ENCODE data around the gene STK31.
"Not testable (repeated sequence)": the region's sequence is repeated elsewhere in the genome, so short reads cannot be mapped to it uniquely, and the experiment has no call there.

The STK31 gene

DNA sequence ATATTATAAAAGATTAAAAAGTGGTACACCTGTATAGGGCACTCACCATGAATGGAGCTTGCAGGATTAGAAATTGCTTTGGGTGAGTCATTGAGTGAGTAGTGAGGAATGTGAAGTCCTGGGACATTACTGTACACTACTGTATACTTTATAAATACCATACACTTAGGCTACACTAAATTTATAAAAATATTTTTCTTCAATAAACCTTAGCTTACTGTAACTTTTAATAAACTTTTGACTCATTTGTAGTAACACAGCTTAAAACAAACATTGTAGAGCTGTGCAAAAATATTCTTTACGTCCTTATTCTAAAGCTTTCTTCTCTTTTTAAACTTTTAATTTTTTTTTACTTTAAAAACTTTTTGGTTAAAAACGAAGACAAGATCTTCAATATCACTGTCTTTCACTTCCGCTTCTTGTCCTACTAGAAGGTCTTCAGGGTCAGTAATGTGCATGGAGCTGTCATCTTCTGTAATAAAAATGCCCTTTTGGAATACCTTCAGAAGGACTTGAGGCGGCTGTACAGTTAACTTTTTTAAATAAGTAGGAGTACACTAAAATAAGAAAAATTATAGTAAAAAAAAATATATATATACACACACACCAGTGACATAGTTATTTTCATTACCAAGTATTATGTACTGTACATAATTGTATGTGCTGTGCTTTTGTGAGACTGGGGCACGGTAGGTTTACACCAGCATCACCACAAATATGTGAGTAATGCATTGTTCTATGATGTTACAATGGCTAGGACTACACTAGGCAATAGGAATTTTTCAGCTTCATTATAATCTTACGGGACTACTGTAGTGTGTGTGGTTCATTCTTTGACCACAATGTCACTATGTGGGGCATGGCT is 3.5 kb downstream of the STK31 start:
- no peak for DNase-seq (ENCODE audit: low read depth)
- TF ChIP-seq, protein P1, sequence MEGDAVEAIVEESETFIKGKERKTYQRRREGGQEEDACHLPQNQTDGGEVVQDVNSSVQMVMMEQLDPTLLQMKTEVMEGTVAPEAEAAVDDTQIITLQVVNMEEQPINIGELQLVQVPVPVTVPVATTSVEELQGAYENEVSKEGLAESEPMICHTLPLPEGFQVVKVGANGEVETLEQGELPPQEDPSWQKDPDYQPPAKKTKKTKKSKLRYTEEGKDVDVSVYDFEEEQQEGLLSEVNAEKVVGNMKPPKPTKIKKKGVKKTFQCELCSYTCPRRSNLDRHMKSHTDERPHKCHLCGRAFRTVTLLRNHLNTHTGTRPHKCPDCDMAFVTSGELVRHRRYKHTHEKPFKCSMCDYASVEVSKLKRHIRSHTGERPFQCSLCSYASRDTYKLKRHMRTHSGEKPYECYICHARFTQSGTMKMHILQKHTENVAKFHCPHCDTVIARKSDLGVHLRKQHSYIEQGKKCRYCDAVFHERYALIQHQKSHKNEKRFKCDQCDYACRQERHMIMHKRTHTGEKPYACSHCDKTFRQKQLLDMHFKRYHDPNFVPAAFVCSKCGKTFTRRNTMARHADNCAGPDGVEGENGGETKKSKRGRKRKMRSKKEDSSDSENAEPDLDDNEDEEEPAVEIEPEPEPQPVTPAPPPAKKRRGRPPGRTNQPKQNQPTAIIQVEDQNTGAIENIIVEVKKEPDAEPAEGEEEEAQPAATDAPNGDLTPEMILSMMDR (IDR thresholded peaks at IDR 0.05; ENCODE audit: insufficient read depth, low read depth, low read length, missing control alignments), result no peak
- H3K4me3 ChIP-seq (ENCODE audit: low read depth, low read length), result no peak overlapping the region

DNA sequence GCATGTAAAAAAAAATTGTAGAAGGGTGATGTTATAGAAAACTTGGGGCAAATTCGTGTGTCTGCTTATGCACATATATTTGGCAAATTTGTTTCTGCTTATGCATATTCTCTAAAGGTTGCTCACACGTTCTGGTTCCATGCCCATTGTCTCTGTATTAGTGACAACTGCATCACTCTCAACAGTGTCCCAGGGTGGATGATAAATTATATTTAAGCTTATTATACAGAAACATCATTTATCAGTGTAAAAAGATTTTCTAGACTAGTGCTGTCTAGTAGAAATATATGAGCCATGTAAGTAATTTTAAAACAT is 4.1 kb downstream of the STK31 start:
- TF ChIP-seq, protein P1 (IDR thresholded peaks at IDR 0.05; ENCODE audit: insufficient read depth, low read depth, low read length, missing control alignments), result no peak
- no peak for DNase-seq (ENCODE audit: low read depth)
- H3K4me3 ChIP-seq (ENCODE audit: low read depth, low read length), result no peak overlapping the region

DNA sequence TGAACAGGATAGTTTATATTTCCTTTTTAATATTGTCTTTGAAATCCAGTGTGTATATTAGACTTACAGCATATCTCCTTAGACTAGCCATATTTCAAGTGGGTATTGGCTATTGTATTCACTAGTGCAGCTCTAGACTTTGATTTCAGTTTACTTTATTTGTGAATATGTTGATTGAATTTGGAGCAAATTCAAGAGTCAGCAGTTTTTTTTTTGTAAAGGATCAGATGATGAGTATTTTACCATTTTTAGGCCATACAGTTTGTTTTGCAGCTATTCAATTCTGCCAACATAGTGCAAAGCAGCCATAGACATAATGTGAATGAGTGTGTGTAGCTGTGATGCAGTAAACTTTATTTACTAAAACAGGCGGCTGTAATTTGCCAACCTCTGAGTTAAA is 4.6 kb downstream of the STK31 start:
- no peak for DNase-seq (ENCODE audit: low read depth)
- H3K4me3 ChIP-seq (ENCODE audit: low read depth, low read length), result no peak overlapping the region
- TF ChIP-seq, protein P1 (IDR thresholded peaks at IDR 0.05; ENCODE audit: insufficient read depth, low read depth, low read length, missing control alignments), result no peak

DNA sequence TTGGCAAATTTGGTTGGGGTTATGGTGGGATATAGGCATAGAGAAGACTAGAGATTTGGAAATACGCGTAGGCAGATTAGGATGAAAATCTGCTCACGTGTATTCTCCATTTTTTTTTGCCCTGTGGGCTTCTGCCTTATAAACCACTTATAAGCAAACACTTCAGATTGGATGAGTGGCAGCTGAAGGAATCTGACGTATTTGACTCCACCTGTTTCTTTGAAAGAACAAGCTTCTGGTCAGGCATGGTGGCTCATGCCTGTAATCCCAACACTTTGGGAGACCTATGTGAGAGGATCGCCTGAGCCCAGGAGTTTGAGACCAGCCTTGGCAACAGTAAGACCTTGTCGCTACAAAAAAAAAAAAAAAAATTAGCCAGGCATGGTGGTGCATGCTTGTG is 5.1 kb downstream of the STK31 start:
- TF ChIP-seq, protein P1 (IDR thresholded peaks at IDR 0.05; ENCODE audit: insufficient read depth, low read depth, low read length, missing control alignments), result no peak
- DNase-seq (ENCODE audit: low read depth), result no peak
- no peak overlapping the region for H3K4me3 ChIP-seq (ENCODE audit: low read depth, low read length)

DNA sequence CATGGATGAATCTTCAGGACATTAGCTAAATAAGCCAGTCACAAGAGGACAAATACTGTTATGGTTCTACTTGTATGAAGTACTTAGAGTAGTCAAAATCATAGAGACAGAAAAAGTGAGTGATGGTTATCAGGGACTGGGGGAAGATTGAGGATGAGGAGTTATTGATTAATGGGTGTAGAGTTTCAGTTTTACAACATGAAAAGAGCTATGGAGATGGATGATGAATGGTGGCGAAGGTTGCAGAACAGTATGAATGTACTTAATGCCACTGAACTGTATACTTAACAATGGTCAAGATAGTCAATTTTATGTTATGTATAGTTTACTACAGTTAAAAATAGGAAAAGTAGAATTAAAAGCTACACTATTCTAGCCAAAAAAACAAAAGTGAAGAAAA is 7.8 kb downstream of the STK31 start:
- TF ChIP-seq, protein P1 (IDR thresholded peaks at IDR 0.05; ENCODE audit: insufficient read depth, low read depth, low read length, missing control alignments), result no peak
- H3K4me3 ChIP-seq (ENCODE audit: low read depth, low read length), result no peak overlapping the region

DNA sequence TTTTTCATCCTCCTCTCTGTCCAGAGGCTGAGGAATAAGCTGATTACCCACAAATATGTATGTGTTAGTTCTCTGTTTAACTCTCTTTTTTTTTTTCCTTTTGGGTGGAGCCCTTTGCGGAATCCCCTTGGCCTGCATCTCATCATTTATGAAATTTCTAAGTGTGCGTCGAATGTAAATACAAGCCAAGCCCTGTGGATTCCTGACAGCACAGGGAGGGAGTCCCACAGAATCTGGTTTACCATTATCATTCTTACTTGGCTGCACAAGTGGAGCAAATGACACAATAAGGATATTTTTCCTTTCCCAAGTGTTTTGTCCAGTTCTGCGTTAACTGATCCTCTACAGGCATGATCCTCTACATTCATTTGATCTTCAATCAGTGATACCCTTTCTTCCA is 11.4 kb downstream of the STK31 start:
- no peak for DNase-seq (ENCODE audit: low read depth)
- TF ChIP-seq, protein P1 (IDR thresholded peaks at IDR 0.05; ENCODE audit: insufficient read depth, low read depth, low read length, missing control alignments), result no peak
- H3K4me3 ChIP-seq (ENCODE audit: low read depth, low read length), result no peak overlapping the region

More for the DNA sequence above, 7.8 kb downstream of the STK31 start:
- no peak for DNase-seq (ENCODE audit: low read depth)

DNA sequence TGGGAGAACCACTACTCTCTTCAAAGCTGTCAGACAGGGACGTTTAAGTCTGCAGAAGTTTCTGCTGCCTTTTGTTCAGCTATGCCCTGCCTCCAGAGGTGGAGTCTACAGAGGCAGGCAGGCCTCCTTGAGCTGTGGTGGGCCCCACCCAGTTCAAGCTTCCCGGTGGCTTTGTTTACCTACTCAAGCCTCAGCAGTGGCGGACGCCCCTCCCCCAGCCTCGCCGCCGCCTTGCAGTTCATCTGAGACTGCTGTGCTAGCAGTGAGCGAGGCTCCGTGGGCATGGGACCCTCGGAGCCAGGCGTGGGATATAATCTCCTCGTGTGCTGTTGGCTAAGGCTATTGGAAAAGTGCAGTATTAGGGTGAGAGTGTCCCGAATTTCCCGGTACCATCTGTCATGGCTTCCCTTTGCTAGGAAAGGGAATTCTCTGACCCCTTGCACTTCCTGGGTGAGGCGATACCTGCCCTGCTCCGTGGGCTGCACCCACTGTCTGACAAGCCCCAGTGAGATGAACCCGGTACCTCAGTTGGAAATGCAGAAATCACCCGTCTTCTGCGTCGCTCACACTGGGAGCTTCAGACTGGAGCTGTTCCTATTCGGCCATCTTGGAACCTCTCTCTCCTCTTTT is 12.7 kb downstream of the STK31 start:
- H3K4me3 ChIP-seq (ENCODE audit: low read depth, low read length); DNase-seq (ENCODE audit: low read depth): not testable (repeated sequence)

DNA sequence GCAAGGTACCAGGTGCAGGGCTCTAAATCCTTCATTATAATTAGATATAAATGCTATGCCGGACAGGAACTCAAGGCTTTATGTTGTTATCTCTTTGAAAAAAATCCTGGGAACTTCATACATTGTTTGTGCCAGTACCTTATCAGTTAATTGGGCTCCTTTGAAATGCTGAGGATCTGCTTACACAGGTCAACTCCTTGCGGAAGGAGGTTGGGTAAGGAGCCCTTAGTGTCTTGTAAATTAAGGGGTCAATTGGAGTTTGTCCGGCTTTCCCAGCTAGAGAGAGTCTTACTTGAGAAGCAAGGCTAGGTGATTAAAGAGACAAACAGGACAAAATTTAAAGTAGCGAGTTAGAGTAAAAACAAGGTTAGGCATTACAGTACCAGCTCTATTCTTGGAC is 14.1 kb downstream of the STK31 start:
- DNase-seq (ENCODE audit: low read depth); H3K4me3 ChIP-seq (ENCODE audit: low read depth, low read length): not testable (repeated sequence)
